Measurements from ENCODE around the gene CTNNBL1.
"Not testable (repeated sequence)": the region's sequence is repeated elsewhere in the genome, so short reads cannot be mapped to it uniquely, and the experiment has no call there.

CTNNBL1 gene

DNA sequence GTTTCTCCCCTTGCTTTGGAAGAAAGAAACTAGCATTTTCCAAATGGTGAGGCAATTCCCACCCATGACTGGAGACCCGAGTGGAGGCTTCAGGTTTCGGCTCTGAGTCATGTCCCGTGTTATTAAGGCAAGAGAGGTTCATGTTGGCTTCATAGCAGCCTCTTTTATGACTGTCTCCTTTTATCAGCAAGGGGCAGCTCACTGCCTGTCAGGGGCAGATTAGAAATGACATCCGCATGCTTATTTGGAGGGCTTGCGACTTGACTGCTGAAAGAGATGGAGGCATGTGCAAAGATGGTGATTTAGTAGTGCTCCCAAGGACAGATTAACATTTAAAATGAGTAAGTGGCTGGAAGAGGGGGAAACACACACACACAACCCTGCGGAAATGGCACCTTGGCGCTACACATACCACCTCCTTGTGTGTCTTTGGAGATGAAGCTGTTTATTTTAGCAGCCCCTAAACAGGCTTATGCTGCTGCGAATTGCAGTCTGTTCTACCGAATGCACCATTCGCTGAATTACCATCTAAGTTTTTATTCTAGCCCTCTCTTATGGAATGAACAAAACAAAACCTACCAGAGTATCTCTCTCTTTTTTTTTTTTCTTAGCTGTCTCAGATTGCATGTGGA lies 157.0 kb downstream of the CTNNBL1 start:
- peak; percentile 37 for DNase-seq (ENCODE audit: low read depth)

DNA sequence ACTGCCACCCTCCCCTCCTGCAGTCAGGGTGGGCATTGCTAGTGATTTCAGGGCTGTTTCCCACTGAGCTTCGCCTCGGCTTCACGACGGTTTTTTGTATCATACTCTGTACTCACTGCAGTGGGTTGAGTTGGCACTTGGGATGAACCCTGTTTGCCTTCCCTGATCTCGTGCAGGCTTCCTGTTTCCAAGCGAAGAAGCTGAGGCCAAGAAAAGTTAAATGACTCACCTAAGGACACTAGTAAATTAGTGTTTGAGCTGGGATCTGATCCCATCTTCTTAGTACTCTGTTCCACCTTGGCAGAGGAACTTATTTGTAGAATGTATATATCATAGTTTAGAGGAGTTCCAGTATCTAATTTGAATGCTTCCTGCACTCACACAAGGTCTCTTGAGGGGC lies 158.8 kb downstream of the CTNNBL1 start:
- DNase-seq (ENCODE audit: low read depth), result no peak

DNA sequence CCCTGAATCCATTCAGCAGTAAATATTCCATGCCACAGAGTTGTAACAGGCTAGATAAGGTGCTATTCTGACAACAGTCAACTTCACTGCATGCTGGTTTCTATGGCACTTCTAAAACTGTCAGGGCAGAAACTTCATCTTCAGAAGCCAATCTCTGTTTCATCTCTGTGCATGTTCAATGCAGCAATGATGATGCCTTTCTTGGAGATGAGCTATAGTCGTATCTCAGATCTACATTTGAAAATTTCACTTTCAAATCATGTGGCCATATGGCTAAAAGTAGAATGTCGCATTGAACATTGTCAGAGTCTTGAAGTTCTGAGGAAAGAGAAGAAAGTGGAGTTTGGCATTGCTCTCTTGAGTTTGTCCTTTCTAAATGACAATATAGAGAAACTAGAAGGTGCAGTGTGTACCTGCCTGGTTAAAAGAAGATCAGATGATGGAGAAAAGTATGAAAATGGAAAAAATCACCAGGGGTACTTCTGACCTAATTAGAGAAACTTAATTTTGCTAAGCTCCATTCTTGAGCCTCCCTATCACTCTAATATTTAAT lies 160.1 kb downstream of the CTNNBL1 start:
- DNase-seq (ENCODE audit: low read depth), result no peak

GRCh38 chr20:37856034-37856433 lies 162.2 kb downstream of the CTNNBL1 start:
- not testable (repeated sequence) for DNase-seq (ENCODE audit: low read depth)

DNA sequence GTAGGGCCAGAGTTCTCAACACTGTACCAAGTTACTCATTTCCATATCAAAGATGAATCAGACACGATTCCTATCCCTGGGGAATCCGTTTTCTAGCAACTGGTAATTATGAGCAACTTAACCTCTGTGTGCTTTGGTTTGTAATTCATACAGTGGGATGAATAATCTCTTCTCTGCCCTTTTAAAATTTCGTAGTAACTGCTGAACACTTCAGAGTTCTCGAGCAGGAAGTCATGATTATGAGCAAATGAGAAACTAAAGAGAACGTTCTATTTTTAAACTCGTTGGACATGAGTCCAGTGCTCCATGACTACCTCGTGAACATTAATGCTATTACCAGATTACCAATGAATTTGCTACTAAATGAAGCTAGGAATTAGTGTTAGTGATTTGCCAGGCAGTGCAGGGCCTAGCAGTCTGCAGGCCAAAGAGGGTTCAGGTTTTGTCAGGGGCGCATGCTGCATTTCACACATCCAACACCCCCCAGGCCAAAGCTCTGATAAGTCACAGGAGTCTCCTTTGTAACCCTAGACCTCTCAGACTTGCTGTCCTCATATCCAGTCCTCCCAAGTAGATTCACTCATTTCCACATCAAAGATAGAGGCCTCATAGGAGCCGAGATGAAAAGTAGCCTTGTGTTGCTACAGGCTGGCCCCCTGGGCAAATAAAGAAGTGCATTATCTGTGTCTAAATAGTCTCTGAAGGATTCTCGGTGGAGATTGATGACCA lies 163.3 kb downstream of the CTNNBL1 start:
- peak; percentile 66 for DNase-seq (ENCODE audit: low read depth)

DNA sequence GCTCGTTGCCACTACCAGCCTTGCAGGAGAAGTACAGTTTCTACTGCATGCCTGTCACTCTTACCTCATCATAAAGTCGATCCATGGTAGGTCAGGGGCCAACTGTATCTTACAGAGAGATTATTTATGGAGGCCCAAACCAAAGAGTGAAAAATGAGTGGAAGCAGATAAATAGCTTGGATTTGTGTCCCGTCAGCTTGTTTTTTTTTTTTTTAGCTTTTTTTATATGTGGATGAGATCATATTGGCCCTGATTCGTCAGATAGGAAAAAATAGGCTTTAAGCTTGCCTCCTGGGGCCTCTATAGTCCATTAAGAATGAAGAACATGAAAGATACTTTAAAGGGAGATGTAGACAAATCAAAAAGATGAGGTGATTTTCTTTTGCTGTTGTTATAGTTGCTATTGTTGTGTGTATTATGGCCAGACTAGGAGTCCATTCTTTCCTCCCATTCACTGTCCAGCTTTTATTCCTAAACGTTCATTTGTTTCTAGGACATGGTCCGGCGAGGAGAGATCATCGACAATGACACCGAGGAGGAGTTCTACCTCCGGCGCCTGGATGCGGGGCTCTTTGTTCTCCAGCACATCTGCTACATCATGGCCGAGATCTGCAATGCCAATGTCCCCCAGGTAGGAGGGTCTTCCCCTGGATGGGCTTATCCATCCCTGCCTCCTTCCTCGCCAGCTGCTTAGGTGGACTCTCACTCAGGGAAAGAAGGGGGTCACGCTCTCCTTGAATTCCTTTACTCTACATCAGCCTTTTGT lies 165.8 kb downstream of the CTNNBL1 start:
- DNase-seq (ENCODE audit: low read depth), result no peak

DNA sequence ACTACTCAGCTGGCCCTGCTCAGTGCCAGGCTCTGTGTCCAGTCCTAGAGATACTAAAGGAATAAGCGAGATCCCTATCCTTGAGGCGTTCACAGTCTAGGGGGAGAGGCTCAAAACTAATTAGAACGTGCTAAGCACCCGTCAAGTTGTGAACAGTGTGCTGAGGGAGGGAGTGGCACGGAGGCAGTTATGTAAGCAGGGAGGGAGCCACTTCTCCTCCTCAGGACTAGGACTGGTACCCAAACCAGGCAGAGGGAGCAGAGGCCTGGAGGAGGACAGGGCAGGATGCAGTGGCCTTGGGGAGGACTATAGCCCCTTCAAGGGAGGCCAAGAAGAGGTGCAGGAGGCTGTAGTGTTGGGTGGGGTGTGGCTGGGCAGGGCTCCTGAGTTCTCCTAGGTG lies 169.5 kb downstream of the CTNNBL1 start:
- no peak for DNase-seq (ENCODE audit: low read depth)

DNA sequence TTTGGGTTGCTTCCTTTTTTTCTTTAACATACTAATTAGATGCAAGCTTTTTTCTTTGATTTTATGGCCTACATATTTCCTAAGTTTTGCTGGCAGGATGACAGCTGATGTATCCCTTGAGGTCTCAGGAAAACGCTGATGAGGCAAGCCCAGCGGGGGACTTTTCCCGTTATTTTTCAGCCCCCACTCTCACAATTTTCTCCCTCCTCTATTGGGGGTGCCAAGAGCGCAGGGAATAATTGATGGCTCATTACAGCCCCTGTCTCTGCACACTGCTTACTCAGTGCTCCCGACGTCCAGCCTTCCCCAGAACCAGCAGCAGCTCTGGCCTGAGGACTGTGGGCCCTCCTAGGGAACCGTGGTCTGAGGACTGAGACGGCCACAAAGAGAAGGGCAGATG lies 170.5 kb downstream of the CTNNBL1 start:
- no peak for DNase-seq (ENCODE audit: low read depth)

DNA sequence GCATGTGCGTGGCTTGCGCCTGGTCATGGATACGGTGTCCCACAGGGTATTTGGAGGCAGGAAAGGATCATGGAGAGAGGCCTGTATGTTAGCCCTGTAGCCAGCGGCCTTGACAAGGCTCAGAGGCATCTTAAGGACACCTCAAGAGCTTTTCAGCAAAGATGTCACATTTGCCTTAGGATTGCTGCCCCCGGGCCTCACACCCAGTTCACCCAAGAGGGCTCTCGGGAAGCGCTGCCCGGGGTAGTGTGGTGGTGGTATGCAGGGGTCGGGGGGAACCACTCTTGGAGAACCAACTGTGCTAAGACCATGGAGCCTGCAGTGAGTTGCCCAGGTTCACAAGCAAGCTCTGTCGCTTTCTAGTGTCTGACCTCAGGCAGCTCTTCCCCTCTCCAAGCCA lies 172.2 kb downstream of the CTNNBL1 start:
- DNase-seq (ENCODE audit: low read depth), result no peak

GRCh38 chr20:37867289-37868195 lies 173.7 kb downstream of the CTNNBL1 start:
- DNase-seq (ENCODE audit: low read depth), result peak; percentile 15

DNA sequence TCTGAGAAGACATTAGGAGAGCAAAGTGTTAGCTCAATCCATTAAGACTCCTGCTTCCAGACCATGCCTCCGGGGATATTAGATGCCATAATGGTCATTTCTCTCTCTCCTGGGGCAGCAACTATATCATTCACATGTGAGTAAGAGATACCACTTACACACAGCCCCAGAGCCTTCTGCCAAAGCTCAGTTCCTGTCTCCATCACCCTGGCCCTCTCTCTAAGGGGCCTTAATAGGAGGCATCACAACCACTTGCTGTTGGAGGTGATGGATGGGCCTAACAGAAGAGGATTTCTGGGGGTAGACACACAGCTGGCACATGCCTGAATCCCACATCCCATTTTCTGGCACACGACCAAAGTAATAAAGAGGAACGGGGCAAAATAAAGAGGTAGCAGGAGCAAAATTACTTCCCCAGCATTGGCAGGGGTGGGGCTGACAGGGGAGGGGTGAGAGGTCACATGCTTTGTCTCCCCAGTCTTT lies 175.1 kb downstream of the CTNNBL1 start:
- no peak for DNase-seq (ENCODE audit: low read depth)

- DNase-seq (ENCODE audit: low read depth), result no peak
Observed at GRCh38 chr20:37869334-37869861, 175.6 kb downstream of the CTNNBL1 start.

- DNase-seq (ENCODE audit: low read depth), result no peak
Observed at GRCh38 chr20:37870294-37870693, 176.5 kb downstream of the CTNNBL1 start.

- no peak for DNase-seq (ENCODE audit: low read depth)
Observed at GRCh38 chr20:37871751-37872150, 177.9 kb downstream of the CTNNBL1 start.

DNA sequence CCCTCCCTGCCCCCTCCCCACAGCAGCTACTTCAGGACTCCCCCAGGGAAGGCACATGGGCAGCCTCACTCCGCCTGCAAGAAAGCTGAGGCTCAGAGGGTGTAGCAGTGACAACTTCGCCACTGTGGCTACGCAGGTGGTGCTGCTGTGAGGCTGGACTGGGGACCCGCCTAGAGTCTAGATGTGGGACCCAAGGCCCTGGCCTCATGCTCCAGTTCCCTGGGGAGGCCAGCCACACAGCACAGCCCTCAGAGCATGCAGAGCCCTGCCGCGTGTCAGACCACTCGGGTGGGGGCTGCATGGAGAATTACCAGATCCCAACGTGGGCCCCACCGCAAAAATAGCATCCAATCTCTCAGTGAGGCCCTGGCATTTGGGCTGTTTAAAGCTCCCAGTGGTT lies 178.3 kb downstream of the CTNNBL1 start:
- DNase-seq (ENCODE audit: low read depth), result no peak

GRCh38 chr20:37873884-37874283 lies 180.1 kb downstream of the CTNNBL1 start:
- DNase-seq (ENCODE audit: low read depth), result no peak

GRCh38 chr20:37875460-37876175 lies 181.8 kb downstream of the CTNNBL1 start:
- DNase-seq (ENCODE audit: low read depth), result no peak

GRCh38 chr20:37876863-37877262 lies 183.0 kb downstream of the CTNNBL1 start:
- DNase-seq (ENCODE audit: low read depth), result no peak

DNA sequence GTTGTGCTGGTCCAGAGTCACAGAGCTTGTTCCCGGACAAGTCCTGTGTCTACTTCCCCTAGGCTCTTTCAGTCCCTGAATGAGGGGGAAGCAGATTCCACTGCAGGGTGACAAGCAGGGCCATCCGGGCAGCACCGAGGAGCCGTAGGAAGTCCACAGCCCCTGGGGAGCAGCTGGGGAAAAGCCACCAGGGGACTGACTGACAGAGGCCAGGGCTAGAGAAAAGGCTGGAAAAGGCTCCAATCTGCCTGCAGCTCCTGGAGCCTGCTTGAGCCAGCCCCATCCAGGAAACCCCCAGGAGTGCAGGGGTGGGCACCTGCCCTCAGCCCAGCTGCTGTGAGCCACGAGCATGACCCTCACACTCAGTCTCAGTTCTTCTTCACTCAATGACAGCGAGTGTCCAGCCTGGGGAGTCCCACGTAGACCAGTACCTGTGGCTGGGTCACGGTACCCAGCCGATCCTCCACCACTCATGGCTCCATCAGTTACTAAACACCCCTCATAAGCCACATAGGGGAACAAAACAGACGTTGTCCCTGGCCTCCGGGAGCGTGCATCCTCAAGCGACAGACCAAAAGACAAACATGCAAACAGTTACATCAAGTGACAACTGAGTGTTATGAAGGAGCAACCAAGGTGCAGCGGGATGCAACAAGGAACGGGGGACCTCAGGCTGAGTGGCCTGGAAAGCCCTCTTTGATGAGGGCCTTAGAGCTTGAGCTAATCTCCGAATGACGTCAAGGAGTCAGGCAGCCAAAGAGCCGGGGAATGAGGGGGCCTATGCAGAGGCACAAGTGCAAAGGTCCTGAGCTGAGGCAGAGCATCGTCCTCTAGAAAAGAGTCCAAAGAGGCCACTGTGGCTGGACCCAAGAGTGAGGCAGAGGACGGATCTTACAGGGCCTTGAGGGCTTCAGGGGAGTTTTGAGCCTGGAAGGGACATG lies 184.3 kb downstream of the CTNNBL1 start:
- no peak for DNase-seq (ENCODE audit: low read depth)
